H1 (cell line): ENCODE data around the gene ZNF835. TPM values are rescaled to one million over a fixed set of nuclear protein-coding genes. Genes with fewer than 3 reads are reported as not detected.

Experiments used
- CTCF ChIA-PET: fragments of 300-600 bp; sonication (Branson Sonifier 250); formaldehyde crosslinking; loops from one replicate; lab custom pipeline; 2021; ENCODE audit not compliant: partially characterized antibody; lab: Charles Lee
- POLR2A ChIA-PET: fragments of 300-600 bp; sonication (Branson Sonifier 250); formaldehyde crosslinking; loops from one replicate; lab custom pipeline; 2021; ENCODE audit warnings: inconsistent platforms; ENCODE audit not compliant: partially characterized antibody; lab: Charles Lee
- DNase-seq, 2 experiments: peaks; one replicate each; pipeline versions ENCODE4 v3.0.0 to v3.0.0-alpha.2; 2010 to 2022; ENCODE audit warnings: low spot score in 2 of 2, low read depth in 1 of 2, mixed read lengths in 1 of 2
- FAIRE-seq: peaks from 2 replicates; lab custom pipeline; 2011; peaks lifted over from hg19 to GRCh38; lab: Jason Lieb, UNC
- H2AFZ ChIP-seq: 2 replicates; pipeline ENCODE4 v1.8.1; 2012; ENCODE audit warnings: low read length, inconsistent platforms
- H2AK5ac ChIP-seq: 2 replicates; pipeline ENCODE4 v1.6.1; 2013; ENCODE audit warnings: low read depth, low read length
- H2BK120ac ChIP-seq: replicated peaks from 2 replicates; pipeline ENCODE3; 2013; ENCODE audit warnings: low read depth, low read length, inconsistent platforms
- H2BK12ac ChIP-seq: 2 replicates; pipeline ENCODE4 v1.6.1; 2013; ENCODE audit warnings: low read depth, low read length
- H2BK15ac ChIP-seq: 2 replicates; pipeline ENCODE4 v1.6.1; 2013; ENCODE audit warnings: low read length
- H2BK20ac ChIP-seq: 2 replicates; pipeline ENCODE4 v1.6.1; 2013; ENCODE audit warnings: low read length
- H2BK5ac ChIP-seq: 2 replicates; pipeline ENCODE4 v1.6.1; 2013; ENCODE audit warnings: low read depth, low read length
- H3K14ac ChIP-seq: 2 replicates; pipeline ENCODE4 v1.6.1; 2013; ENCODE audit warnings: inconsistent platforms; ENCODE audit not compliant: insufficient read length
- H3K18ac ChIP-seq: 2 replicates; pipeline ENCODE4 v1.6.1; 2013; ENCODE audit warnings: low read length; ENCODE audit errors: extremely low read depth
- H3K23ac ChIP-seq: 2 replicates; pipeline ENCODE4 v1.6.1; 2013; ENCODE audit warnings: inconsistent platforms; ENCODE audit not compliant: insufficient read length
- H3K23me2 ChIP-seq: 2 replicates; pipeline ENCODE4 v1.6.1; 2013; ENCODE audit warnings: low read depth, low read length
- H3K27ac ChIP-seq: 2 replicates; pipeline ENCODE4 v1.6.1; 2011; ENCODE audit warnings: low read depth, low read length, inconsistent platforms
- H3K27me3 ChIP-seq, 4 experiments: replicated peaks in 1 of 4; 1 replicate in 1 of 4; 2 replicates in 3 of 4; pipeline versions ENCODE4 v1.6.1 to v1.8.1; 2011 to 2013; ENCODE audit warnings: low read length in 3 of 4, mild to moderate bottlenecking in 3 of 4, inconsistent platforms in 2 of 4, mixed read lengths in 2 of 4, moderate library complexity in 1 of 4; ENCODE audit not compliant: control insufficient read depth in 3 of 4, insufficient read depth in 3 of 4; ENCODE audit errors: extremely low read depth in 1 of 4
- H3K36me3 ChIP-seq, 4 experiments: 2 replicates each; pipeline versions ENCODE4 v1.6.1 to v1.8.1; 2011 to 2013; ENCODE audit warnings: mild to moderate bottlenecking in 4 of 4, low read length in 3 of 4, moderate library complexity in 2 of 4, control low read depth in 1 of 4, inconsistent platforms in 1 of 4; ENCODE audit not compliant: insufficient read depth in 4 of 4, control insufficient read depth in 2 of 4
- H3K4ac ChIP-seq: replicated peaks from 2 replicates; pipeline ENCODE3; 2013; ENCODE audit warnings: low read length, low read depth, mixed read lengths, inconsistent platforms; ENCODE audit not compliant: insufficient read length
- H3K4me1 ChIP-seq, 4 experiments: replicated peaks in 1 of 4; 1 replicate in 1 of 4; 2 replicates in 3 of 4; pipeline versions ENCODE4 v1.6.1 to v1.8.1; 2011 to 2013; ENCODE audit warnings: low read length in 3 of 4, inconsistent platforms in 2 of 4, mixed read lengths in 1 of 4; ENCODE audit not compliant: insufficient read depth in 4 of 4, control insufficient read depth in 3 of 4
- H3K4me2 ChIP-seq, 2 experiments: 2 replicates each; pipeline versions ENCODE4 v1.6.1 to v1.8.1; 2011 to 2013; ENCODE audit warnings: low read depth in 2 of 2, low read length in 2 of 2, control low read depth in 1 of 2, inconsistent platforms in 1 of 2, mild to moderate bottlenecking in 1 of 2; ENCODE audit not compliant: insufficient read depth in 1 of 2
- H3K4me3 ChIP-seq, 4 experiments: fragments of 200-600, 300-600 bp in 1 of 4; sonication (generic), shearing (Covaris generic), sonication (Bioruptor Twin) in 1 of 4; 2 replicates each; pipeline versions ENCODE4 v1.5.1 to v1.8.1; 2011 to 2016; ENCODE audit warnings: low read length in 4 of 4, low read depth in 3 of 4, control low read depth in 2 of 4, inconsistent platforms in 2 of 4, mild to moderate bottlenecking in 2 of 4, mixed read lengths in 1 of 4, moderate library complexity in 1 of 4; ENCODE audit not compliant: insufficient read depth in 2 of 4; ENCODE audit errors: extremely low read depth in 1 of 4
- H3K56ac ChIP-seq: replicated peaks from 2 replicates; pipeline ENCODE3; 2013; ENCODE audit warnings: low read depth, mild to moderate bottlenecking, mixed read lengths, low read length, inconsistent platforms; ENCODE audit not compliant: insufficient read length
- H3K79me1 ChIP-seq: 2 replicates; pipeline ENCODE4 v1.6.1; 2013; ENCODE audit warnings: low read depth, low read length, control low read depth
- H3K79me2 ChIP-seq, 2 experiments: 2 replicates each; pipeline versions ENCODE4 v1.6.1 to v1.8.1; 2012 to 2013; ENCODE audit warnings: low read length in 2 of 2, mild to moderate bottlenecking in 2 of 2, inconsistent platforms in 1 of 2; ENCODE audit not compliant: insufficient read depth in 2 of 2, control insufficient read depth in 1 of 2
- H3K9ac ChIP-seq, 4 experiments: replicated peaks in 1 of 4; 1 replicate in 1 of 4; 2 replicates in 3 of 4; pipeline versions ENCODE4 v1.6.1 to v1.8.1; 2011 to 2013; ENCODE audit warnings: low read depth in 3 of 4, low read length in 3 of 4, control low read depth in 2 of 4, mild to moderate bottlenecking in 2 of 4, moderate library complexity in 2 of 4, inconsistent platforms in 1 of 4; ENCODE audit errors: extremely low read depth in 1 of 4
- H3K9me3 ChIP-seq, 2 experiments: 2 replicates each; pipeline versions ENCODE4 v1.6.1 to v1.8.1; 2012 to 2013; ENCODE audit warnings: mild to moderate bottlenecking in 2 of 2, moderate library complexity in 2 of 2, control low read depth in 1 of 2, inconsistent platforms in 1 of 2, low read depth in 1 of 2, low read length in 1 of 2, mixed read lengths in 1 of 2; ENCODE audit not compliant: insufficient read depth in 2 of 2
- H4K20me1 ChIP-seq, 2 experiments: replicated peaks in 1 of 2; 2 replicates each; pipeline versions ENCODE3 to v1.8.1; 2011 to 2013; ENCODE audit warnings: inconsistent platforms in 2 of 2, low read length in 2 of 2, mild to moderate bottlenecking in 1 of 2; ENCODE audit not compliant: insufficient read depth in 2 of 2, control insufficient read depth in 1 of 2
- H4K5ac ChIP-seq: 2 replicates; pipeline ENCODE4 v1.6.1; 2013; ENCODE audit warnings: low read length, low read depth, mixed read lengths, inconsistent platforms; ENCODE audit not compliant: insufficient read length
- H4K8ac ChIP-seq: 2 replicates; pipeline ENCODE4 v1.8.0; 2013; ENCODE audit warnings: mild to moderate bottlenecking, moderate library complexity, low read length, inconsistent platforms; ENCODE audit not compliant: insufficient read depth; ENCODE audit errors: extremely low read depth
- H4K91ac ChIP-seq: replicated peaks from 2 replicates; pipeline ENCODE3; 2013; ENCODE audit warnings: low read length, mixed read lengths, inconsistent platforms; ENCODE audit not compliant: insufficient read length
- BACH1 ChIP-seq: IDR thresholded peaks from 2 replicates; pipeline ENCODE4 v1.6.1; 2012; ENCODE audit warnings: low read length, improper control_type of control experiment
- BCL11A ChIP-seq, 2 experiments: IDR thresholded peaks; one replicate each; pipeline ENCODE4 v1.6.1; 2011; ENCODE audit warnings: low read depth in 2 of 2, low read length in 2 of 2, mild to moderate bottlenecking in 2 of 2
- CREB1 ChIP-seq: IDR thresholded peaks from 2 replicates; pipeline ENCODE4 v1.6.1; 2012; ENCODE audit warnings: inconsistent platforms
- EGR1 ChIP-seq: IDR thresholded peaks from 2 replicates; pipeline ENCODE4 v1.6.1; 2011; ENCODE audit warnings: low read depth, low read length, borderline replicate concordance
- KDM1A ChIP-seq: fragments of 200-600, 300-600 bp; sonication (generic); IDR thresholded peaks from 2 replicates; pipeline ENCODE4 v1.7.1; 2016; ENCODE audit warnings: mild to moderate bottlenecking, low read length, borderline replicate concordance
- KDM4A ChIP-seq: IDR thresholded peaks from one replicate; pipeline ENCODE4 v1.7.1; 2012; ENCODE audit warnings: low read depth, mild to moderate bottlenecking, moderate library complexity, low read length, inconsistent platforms; ENCODE audit not compliant: severe bottlenecking
- KDM5A ChIP-seq: fragments of 200-600 bp; IDR thresholded peaks from 2 replicates; pipeline ENCODE4 v1.7.1; 2012; ENCODE audit warnings: mild to moderate bottlenecking, low read length, inconsistent platforms, mixed read lengths
- MAX ChIP-seq: IDR thresholded peaks from 2 replicates; pipeline ENCODE4 v1.6.1; 2012; ENCODE audit warnings: inconsistent platforms
- POU5F1 ChIP-seq: IDR thresholded peaks from 2 replicates; pipeline ENCODE4 v1.6.1; 2011; ENCODE audit warnings: low read depth, mild to moderate bottlenecking, low read length, moderate library complexity
- SP2 ChIP-seq: IDR thresholded peaks from 2 replicates; pipeline ENCODE4 v1.6.1; 2012; ENCODE audit warnings: mild to moderate bottlenecking, low read length, inconsistent platforms
- SRF ChIP-seq: IDR thresholded peaks from 2 replicates; pipeline ENCODE4 v1.6.1; 2011; ENCODE audit warnings: mild to moderate bottlenecking, low read depth, low read length, moderate library complexity
- TAF1 ChIP-seq: IDR thresholded peaks from 2 replicates; pipeline ENCODE4 v1.6.1; 2011; ENCODE audit warnings: mild to moderate bottlenecking, low read depth, low read length
- TBP ChIP-seq: IDR thresholded peaks from 2 replicates; pipeline ENCODE4 v1.6.1; 2011; ENCODE audit warnings: low read depth, low read length, improper control_type of control experiment
- TEAD4 ChIP-seq: IDR thresholded peaks from 2 replicates; pipeline ENCODE4 v1.6.1; 2012; ENCODE audit warnings: low read depth, low read length, inconsistent platforms, mixed read lengths
- WGBS, 2 experiments: shearing (Covaris generic) in 1 of 2; methylation state at CpG; one replicate each; pipeline versions ENCODE4 v1.1.6 to v1.1.7; 2013 to 2015; ENCODE audit warnings: low lambda C conversion rate in 2 of 2, mixed read lengths in 2 of 2, inconsistent platforms in 1 of 2, low coverage in 1 of 2, missing lambda C conversion rate in 1 of 2; ENCODE audit not compliant: insufficient replicate concordance in 2 of 2, insufficient coverage in 1 of 2, insufficient read length in 1 of 2; ENCODE audit errors: extremely low coverage in 1 of 2, missing lambda C conversion rate in 1 of 2; 5-methylcytosine and 5-hydroxymethylcytosine counted together
- polyA plus RNA-seq, 7 experiments: library from polyadenylated mRNA; depleted of rRNA in 3 of 7; stranded (reverse) in 5 of 7; unstranded in 2 of 7; fragments of >200 nt in 5 of 7; fragments of 200-250 nt in 2 of 7; gene quantifications; 1 replicate in 5 of 7; 2 replicates in 1 of 7; 4 replicates in 1 of 7; pipeline versions ENCODE4 v1.2.1 to v1.2.3, GENCODE V29; 2011 to 2013; ENCODE audit warnings: missing spikeins in 2 of 7, mixed read lengths in 2 of 7
- total RNA-seq: library from RNA; stranded (reverse); fragmentation: NEBNext Ultra II Directional; extraction: Animal tissue kit (Norgen Biotek cat#: 25700); gene quantifications from 2 replicates; pipeline ENCODE4 v1.2.1, GENCODE V29; 2021

Gene ZNF835
- total and polyA plus RNA-seq, 2 of the 8 experiments (the other 6 are each of a cell fraction or from before 2014, with no cell fraction given) = 0.02 to 1.8 TPM

DNA sequence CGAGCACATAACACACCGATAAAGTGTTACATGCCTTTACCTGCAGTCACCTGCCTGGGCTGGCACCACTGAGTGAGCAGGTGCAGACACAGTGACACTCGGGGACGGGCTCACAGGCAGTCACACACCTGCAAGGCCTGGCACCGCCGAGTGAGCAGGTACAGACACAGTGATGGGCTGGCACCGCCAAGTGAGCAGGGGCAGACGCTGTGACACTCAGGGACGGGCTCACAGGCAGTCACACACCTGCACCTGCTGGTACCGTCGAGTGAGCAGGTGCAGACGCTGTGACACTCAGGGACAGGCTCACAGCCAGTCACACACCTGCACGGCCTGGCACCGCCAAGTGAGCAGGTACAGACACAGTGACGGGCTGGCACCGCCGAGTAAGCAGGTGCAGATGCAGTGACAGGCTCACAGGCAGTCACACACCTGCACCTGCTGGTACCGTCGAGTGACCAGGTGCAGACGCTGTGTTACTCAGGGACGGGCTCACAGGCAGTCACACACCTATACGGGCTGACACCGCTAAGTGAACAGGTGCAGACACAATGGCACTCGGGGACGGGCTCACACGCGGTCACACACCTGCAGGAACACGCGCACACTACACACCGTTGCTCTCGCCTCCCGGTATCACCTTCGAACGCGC is 470 bp downstream of the ZNF835 start:
- Histone ChIP-seq H3K4me1 (peaks cover 0 to 10% (median 0%) of the 10 kb centered on the region in 4 experiments; a peak in 1 of 7 replicates), H2BK5ac (peak overlapping the region; percentile 35; the same call in 1 of the 2 replicates), H3K36me3 (no peaks in the 10 kb centered on the region), H3K56ac (peak overlapping the region; percentile 73), H3K4me2 (peak overlapping the region in 1 of 2 experiments; percentile 91; a peak in 2 of 4 replicates), H2BK15ac (no peak overlapping the region), H2AFZ (no peak overlapping the region), H3K4me3 (peak overlapping the region in 1 of 4 experiments; percentile 92; a peak in 1 of 8 replicates), H3K4ac (peak overlapping the region; percentile 89), H3K18ac (no peak overlapping the region), H3K79me1 (no peaks in the 10 kb centered on the region), H4K5ac (peak overlapping the region; percentile 52), H2AK5ac (no peak overlapping the region), H4K8ac (peak overlapping the region; percentile 95; the same call in 1 of the 2 replicates), H3K23me2 (peaks cover 8% of the 10 kb centered on the region), H2BK20ac (no peak overlapping the region), H3K27ac (no peak overlapping the region), H2BK120ac (no peak overlapping the region), H4K91ac (peak overlapping the region; percentile 59), H3K27me3 (no peaks in the 10 kb centered on the region), H3K23ac (peak overlapping the region; percentile 92), H3K9me3 (peaks cover 55 to 82% of the 10 kb centered on the region in 2 experiments), H3K14ac (peak overlapping the region; percentile 81), H3K79me2 (no peaks in the 10 kb centered on the region), H2BK12ac (no peak overlapping the region), H3K9ac (peak overlapping the region in 1 of 4 experiments; percentile 24; a peak in 1 of 7 replicates), H4K20me1 (peaks cover 0 to 3% of the 10 kb centered on the region in 2 experiments)
- FAIRE-seq (no peak), DNase-seq (no peak)
- CTCF ChIA-PET = no interaction called here
- WGBS, 2 experiments = 89% methylated on average over 35 of the region's 35 CpGs; no CpG with 5 or more reads in 1 of the 2 experiments
- POLR2A ChIA-PET = no interaction called here
- TF ChIP-seq EGR1 = no peak
- no peak for TF ChIP-seq TBP
- no peak for TF ChIP-seq SP2
- no peak for TF ChIP-seq KDM4A
- TF ChIP-seq TEAD4 = no peak
- no peak for TF ChIP-seq SRF
- no peak for TF ChIP-seq BCL11A (IDR thresholded peaks at IDR 0.05; ENCODE audit: low read depth in 2 of 2, low read length in 2 of 2)
- no peak for TF ChIP-seq BACH1
- no peak for TF ChIP-seq POU5F1
- no peak for TF ChIP-seq KDM5A
- no peak for TF ChIP-seq TAF1
- TF ChIP-seq MAX = no peak
- TF ChIP-seq KDM1A = no peak
- TF ChIP-seq CREB1 = no peak
